Retinal pigment epithelial cell (primary cell): ENCODE data around the gene COPS9.

Experiments used
- DNase-seq: peaks from one replicate; pipeline ENCODE4 v3.0.0-alpha.2; 2010; ENCODE audit warnings: low read depth
- H3K4me3 ChIP-seq: 2 replicates; pipeline ENCODE4 v1.5.1; 2011; ENCODE audit warnings: mild to moderate bottlenecking, low read length, control low read depth, moderate library complexity
- CTCF ChIP-seq: conservative IDR thresholded peaks from 2 replicates; pipeline ENCODE4 v1.5.1; 2011; ENCODE audit warnings: low read depth, low read length, control low read depth, inconsistent platforms

The COPS9 gene

GRCh38 chr2:240134956-240135520 is 1.1 kb downstream of the COPS9 start:
- no peak for TF ChIP-seq CTCF
- no peak for DNase-seq
- H3K4me3 ChIP-seq, result peak overlapping the region; percentile 92

GRCh38 chr2:240134466-240134865 is 1.6 kb downstream of the COPS9 start:
- no peak for TF ChIP-seq CTCF
- no peak for DNase-seq
- no peak overlapping the region for H3K4me3 ChIP-seq

- H3K4me3 ChIP-seq, result no peak overlapping the region
- DNase-seq, result no peak
- TF ChIP-seq CTCF, result no peak
Observed at GRCh38 chr2:240133401-240133800, 2.7 kb downstream of the COPS9 start.

- TF ChIP-seq CTCF, result no peak
- DNase-seq, result no peak
- H3K4me3 ChIP-seq, result no peak overlapping the region
Observed at GRCh38 chr2:240132651-240132980, 3.5 kb downstream of the COPS9 start.

GRCh38 chr2:240131941-240132650 is 4.0 kb downstream of the COPS9 start:
- peak; percentile 25 for TF ChIP-seq CTCF
- no peak overlapping the region for H3K4me3 ChIP-seq
- no peak for DNase-seq

GRCh38 chr2:240131296-240131695 is 4.8 kb downstream of the COPS9 start:
- DNase-seq, result no peak
- TF ChIP-seq CTCF, result no peak
- H3K4me3 ChIP-seq, result no peak overlapping the region
